ENCODE results near the gene SLC1A2.
A peak's percentile ranks its signal among the peaks of the same experiment; 100 is the strongest.

The SLC1A2 gene

GRCh38 chr11:35323076-35323868, 96.1 kb downstream of the SLC1A2 start:
- DNase-seq: no peak

GRCh38 chr11:35322318-35322979, 96.9 kb downstream of the SLC1A2 start:
- no peak for DNase-seq

DNA sequence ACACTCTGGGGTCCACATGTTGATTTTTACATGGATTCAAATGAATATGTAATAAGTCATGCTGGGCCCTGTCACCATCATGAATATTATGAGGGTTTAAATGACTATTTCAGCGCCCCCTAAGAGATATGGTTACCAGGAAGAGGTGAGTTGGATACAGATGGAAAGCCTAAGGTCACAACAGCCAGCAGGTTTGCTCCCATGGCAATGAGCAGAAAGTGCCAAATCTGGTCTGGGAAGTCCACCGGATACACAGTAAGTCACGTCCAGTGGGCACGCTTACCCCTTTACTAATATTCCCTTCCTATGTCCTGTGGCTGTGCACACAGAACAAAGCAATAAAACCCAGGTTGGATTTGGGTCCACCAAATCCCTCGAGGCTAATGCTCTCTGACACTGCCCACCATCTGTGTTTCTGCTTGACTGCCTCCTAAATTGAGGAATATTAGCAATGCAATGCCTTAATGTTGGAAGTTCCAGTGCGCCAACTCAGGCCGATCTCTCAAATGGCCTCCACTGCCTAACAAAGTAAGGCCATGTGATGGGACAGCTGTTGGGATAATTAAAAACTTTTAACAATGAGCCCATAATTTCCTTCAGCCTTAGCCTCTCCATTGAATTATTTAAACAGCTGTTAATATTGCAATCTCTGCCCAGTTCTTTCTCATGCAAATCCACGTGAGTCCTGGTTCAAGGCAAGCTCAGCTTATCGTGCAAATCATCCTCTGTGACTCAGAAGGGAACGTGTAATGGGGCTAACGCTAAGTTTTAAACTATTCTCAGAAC, 97.6 kb downstream of the SLC1A2 start:
- no peak for DNase-seq

- DNase-seq: no peak
Observed at GRCh38 chr11:35321111-35321510, 98.2 kb downstream of the SLC1A2 start.

DNA sequence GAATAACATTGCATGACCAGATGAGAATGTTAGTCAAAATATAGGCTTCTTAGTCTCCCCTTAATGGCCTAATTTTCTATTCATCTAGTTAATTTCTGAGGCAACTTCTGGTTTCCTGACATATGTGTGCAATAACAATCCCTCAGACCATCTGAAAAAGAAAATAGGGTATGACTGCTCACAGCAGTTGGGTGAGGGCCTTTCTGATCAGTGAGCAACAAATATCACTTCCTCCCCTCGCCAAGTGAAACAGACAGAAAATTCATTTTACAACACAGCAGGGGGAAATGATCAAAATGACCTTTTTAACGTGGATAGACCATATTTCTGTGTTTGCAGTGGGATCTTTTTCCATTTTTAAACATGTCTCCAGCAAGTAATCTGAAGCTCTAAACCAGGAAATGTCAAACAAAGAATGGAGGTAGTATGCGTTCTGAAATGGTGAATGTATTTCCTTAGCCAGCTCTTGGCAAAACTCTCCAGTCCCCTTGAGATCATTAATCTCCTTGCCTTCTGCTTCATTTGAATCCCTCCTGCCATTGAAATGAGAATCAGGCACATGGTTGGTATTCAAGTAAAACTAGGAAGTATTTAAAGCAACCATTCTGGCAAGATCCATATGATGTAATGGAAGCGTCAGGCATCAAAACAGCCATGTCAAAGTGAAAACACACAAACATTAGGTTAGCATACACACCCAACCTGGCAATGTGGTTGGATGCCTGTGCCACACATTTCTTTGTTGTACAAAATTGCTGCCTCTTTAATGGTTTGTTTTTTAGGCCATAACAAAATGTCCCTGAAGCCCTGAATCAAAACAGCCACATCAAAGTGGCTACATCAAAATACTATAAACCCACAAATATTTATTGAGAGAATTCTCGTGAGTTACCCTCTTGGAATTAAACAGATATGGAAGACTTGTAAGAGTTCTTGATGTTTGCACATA, 100.1 kb downstream of the SLC1A2 start:
- no peak for DNase-seq

GRCh38 chr11:35318309-35318708, 101.0 kb downstream of the SLC1A2 start:
- no peak for DNase-seq

GRCh38 chr11:35317253-35317652, 102.1 kb downstream of the SLC1A2 start:
- DNase-seq: no peak

GRCh38 chr11:35316161-35316560, 103.2 kb downstream of the SLC1A2 start:
- no peak for DNase-seq

- DNase-seq: no peak
Observed at GRCh38 chr11:35313760-35314153, 105.6 kb downstream of the SLC1A2 start.

DNA sequence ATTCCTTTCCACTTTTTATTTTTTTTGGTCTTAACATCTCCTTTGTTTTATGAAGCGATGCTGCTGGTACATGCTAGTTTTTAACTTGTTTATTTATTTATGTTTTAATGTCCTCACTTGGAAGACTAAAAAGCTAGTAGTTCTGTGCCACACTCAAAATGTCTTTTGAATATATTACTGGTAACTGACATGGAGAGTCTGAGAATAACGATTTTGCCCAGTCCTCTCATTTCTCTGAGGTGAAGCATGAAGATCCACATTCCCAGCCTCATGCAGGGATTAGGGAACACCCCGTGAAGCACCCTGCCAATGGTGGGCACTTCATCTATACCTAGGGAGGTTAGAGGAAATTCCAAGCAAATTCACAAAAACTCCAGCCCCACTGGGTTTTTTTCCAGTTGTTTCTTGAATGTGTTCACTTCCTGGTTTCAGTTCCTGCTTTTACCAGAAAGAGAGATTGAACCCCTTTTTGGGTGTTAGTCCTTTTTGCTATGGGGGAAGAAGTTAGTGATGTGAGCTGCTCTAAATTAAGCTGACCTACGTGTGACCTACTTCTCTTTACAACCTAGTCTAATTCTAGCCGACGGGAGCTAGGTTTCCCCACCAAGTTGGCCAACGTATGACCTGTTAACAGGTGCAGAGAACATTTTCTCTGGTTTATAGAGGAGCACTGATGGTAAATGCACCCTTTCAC, 106.1 kb downstream of the SLC1A2 start:
- DNase-seq: no peak

DNA sequence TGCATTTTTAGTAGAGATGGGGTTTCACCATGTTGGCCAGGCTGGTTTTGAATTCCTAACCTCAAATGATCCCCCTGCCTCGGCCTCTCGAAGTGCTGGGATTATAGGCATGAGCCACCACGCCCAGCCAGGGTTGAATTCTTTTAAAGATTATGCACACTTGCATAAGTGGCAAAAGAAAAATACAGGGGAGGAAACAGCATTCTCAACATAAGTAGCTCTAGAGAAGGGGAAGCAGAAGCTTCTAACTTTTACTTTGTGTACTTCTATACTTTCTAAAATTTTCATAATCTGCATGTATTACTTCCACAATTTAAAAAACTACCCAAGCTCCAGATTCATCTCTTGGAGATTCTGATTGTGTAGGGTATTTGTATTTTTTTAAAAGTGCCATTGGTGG, 108.0 kb downstream of the SLC1A2 start:
- DNase-seq: no peak

GRCh38 chr11:35308157-35308556, 111.2 kb downstream of the SLC1A2 start:
- no peak for DNase-seq

- no peak for DNase-seq
Observed at GRCh38 chr11:35307221-35307621, 112.1 kb downstream of the SLC1A2 start.

DNA sequence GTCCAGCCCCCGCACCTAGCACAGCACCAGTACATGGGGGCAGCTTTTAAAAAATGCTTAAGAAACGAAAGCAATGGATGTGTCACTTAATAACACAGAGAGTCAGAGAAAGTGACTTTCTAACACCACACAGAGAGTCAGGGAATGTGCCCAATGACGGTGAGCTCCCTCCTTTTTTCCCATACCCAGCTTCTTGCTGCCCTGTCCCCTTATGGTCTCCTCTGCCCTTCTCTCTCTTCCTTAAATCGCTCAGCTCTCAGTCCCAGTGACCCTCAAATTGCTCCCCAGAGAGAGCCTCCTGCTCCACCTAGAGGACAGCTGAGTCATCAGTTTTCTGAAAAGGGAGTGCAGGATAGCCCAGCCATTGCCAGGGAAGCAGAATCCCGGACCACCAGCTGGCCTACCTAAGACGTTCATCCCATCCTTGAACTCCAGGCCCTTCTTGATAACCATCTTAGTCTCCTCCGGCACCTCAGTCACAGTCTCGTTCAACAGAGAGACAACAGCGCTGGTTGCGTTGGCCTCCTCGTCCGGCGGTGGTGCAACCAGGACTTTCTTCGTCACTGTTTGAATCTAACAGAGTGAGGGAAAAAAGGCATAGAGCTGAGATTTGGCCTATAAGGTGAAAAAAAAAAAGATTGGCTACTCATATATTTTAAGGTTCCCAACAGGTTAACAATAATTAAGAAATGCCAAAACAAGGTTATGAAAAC, 113.5 kb downstream of the SLC1A2 start:
- DNase-seq: peak; percentile 19

GRCh38 chr11:35304900-35305460, 114.4 kb downstream of the SLC1A2 start:
- no peak for DNase-seq

- no peak for DNase-seq
Observed at GRCh38 chr11:35304386-35304775, 115.0 kb downstream of the SLC1A2 start.

DNA sequence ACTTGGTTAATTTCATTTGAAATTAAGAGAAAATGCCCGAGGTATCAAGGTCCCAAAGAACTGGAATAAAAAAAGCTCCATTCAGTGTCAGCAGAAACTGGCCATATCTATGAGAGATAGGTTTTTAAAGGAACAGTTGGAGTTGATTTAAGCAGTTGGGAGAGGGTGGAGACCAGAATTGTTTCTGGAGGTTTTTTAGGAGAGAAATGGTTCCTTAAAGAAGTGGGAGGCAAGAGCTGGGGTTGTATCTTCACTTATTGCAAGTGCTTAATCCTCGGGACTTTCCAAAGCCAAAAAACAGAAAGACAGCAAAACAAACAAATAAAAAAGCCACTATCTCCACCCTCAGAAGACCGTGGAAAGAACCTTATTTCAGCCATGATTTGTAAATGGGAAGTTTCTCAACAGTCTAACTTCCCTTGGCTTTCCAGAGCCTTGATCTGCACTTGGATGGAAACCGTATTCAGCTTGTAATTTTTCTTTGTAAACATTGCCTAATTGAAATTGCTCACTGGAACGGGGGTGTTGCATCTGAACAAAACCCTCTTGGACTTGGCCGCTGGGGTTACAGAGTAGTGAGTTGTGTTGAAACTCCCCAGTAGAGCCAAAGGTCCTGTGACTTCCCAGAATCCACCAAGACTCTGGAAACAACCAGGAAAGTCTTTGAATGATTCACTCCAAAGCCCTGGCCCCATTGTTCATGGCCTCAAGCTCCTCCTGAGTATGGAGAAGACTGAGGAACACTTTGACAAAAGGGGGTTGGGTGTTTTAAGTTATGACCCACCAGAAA, 115.6 kb downstream of the SLC1A2 start:
- DNase-seq: no peak

- DNase-seq: no peak
Observed at GRCh38 chr11:35302398-35302797, 117.0 kb downstream of the SLC1A2 start.

DNA sequence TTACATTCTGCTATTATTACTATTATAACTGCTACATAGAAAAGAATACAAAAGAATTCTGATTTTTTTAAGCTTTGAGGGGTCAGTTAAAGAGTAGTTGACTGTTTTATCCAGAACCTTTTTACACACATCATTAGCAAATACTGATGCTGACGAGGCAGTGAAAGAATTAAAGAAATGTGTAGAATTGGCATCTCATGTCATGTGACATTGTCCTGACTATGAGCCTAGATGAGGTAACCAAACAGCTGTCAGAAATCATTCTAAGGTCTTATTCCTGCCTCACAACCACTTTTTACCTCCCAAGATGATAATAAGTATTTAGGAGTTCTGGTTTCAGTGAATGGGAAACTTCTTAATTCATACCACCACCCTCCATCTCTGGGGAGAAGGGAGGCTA, 121.0 kb downstream of the SLC1A2 start:
- no peak for DNase-seq

DNA sequence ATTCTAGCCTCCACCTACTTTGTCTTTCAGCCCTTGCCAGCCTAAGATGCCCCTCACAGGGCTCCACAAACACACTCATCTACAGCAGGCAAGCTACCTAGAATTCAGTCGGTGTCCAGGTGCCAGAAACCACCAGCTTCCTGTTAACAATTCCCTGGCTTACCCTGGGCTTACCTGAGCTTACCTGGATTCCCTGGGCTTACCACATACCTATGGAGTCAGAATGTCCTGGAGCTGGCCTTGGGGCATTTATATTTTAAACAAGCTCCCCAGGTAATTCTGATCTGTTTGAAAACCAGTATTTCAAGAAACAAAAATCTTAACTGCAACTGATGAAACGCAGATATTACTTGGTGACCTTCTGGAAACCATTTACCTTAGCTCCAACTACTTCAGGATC, 123.6 kb downstream of the SLC1A2 start:
- no peak for DNase-seq

Measured in stimulated activated CD4-positive, alpha-beta T cell treated with anti-CD3 and anti-CD28 coated beads, Interleukin-4, amount 100 ng/mL, for 24 hours (primary cell).